Measurements from ENCODE around the gene CHCHD2.
"Not testable (repeated sequence)": the region's sequence is repeated elsewhere in the genome, so short reads cannot be mapped to it uniquely, and the experiment has no call there.

CHCHD2 gene

GRCh38 chr7:56083150-56083785, 23.0 kb downstream of the CHCHD2 start:
- DNase-seq (ENCODE audit: low spot score) = no peak

GRCh38 chr7:56081626-56082340, 24.5 kb downstream of the CHCHD2 start:
- no peak for DNase-seq (ENCODE audit: low spot score)

- DNase-seq (ENCODE audit: low spot score) = not testable (repeated sequence)
Measured at GRCh38 chr7:56080726-56081435, 25.4 kb downstream of the CHCHD2 start.

GRCh38 chr7:56079450-56080185, 26.7 kb downstream of the CHCHD2 start:
- DNase-seq (ENCODE audit: low spot score) = no peak

GRCh38 chr7:56078196-56078595, 28.1 kb downstream of the CHCHD2 start:
- no peak for DNase-seq (ENCODE audit: low spot score)

- no peak for DNase-seq (ENCODE audit: low spot score)
Measured at GRCh38 chr7:56077681-56078080, 28.6 kb downstream of the CHCHD2 start.

- peak; percentile 83 for DNase-seq (ENCODE audit: low spot score)
Measured at GRCh38 chr7:56074371-56074791, 31.9 kb downstream of the CHCHD2 start.

- not testable (repeated sequence) for DNase-seq (ENCODE audit: low spot score)
Measured at GRCh38 chr7:56066376-56066775, 39.9 kb downstream of the CHCHD2 start.

- peak; percentile 92 for DNase-seq (ENCODE audit: low spot score)
Measured at GRCh38 chr7:56063882-56064625, 42.2 kb downstream of the CHCHD2 start, which contains the start of gene SUMF2. TSS of gene SUMF2 (plus strand) at chr7:56064286. CDS start at chr7:56064312, 26 bp downstream.

GRCh38 chr7:56063500-56063881, 42.8 kb downstream of the CHCHD2 start:
- peak; percentile 38 for DNase-seq (ENCODE audit: low spot score)

- peak; percentile 51 for DNase-seq (ENCODE audit: low spot score)
Measured at GRCh38 chr7:56062382-56062781, 43.9 kb downstream of the CHCHD2 start.

- no peak for DNase-seq (ENCODE audit: low spot score)
Measured at GRCh38 chr7:56053993-56054392, 52.3 kb downstream of the CHCHD2 start.

- no peak for DNase-seq (ENCODE audit: low spot score)
Measured at GRCh38 chr7:56053379-56053778, 52.9 kb downstream of the CHCHD2 start.
